DMS 273 (cell line): Measurements from ENCODE around the gene DPPA4.

ENCODE experiments used
- DNase-seq: peaks from one replicate; lab custom pipeline; 2025; ENCODE audit not compliant: unreplicated experiment; lab: John Stamatoyannopoulos, UW

Gene DPPA4

GRCh38 chr3:109339197-109339596, 1.9 kb upstream of the DPPA4 start:
- DNase-seq: no peak

GRCh38 chr3:109338322-109338721, 976 bp upstream of the DPPA4 start:
- no peak for DNase-seq

GRCh38 chr3:109336291-109336861, 970 bp downstream of the DPPA4 start:
- no peak for DNase-seq

- no peak for DNase-seq
Observed at GRCh38 chr3:109334572-109334971, 2.8 kb downstream of the DPPA4 start.

- no peak for DNase-seq
Observed at GRCh38 chr3:109331692-109332091, 5.7 kb downstream of the DPPA4 start.

GRCh38 chr3:109330405-109330804, 6.9 kb downstream of the DPPA4 start:
- no peak for DNase-seq

GRCh38 chr3:109328202-109328601, 9.1 kb downstream of the DPPA4 start:
- DNase-seq: no peak

- DNase-seq: no peak
Observed at GRCh38 chr3:109325657-109326056, 11.7 kb downstream of the DPPA4 start.

GRCh38 chr3:109325109-109325508, 12.2 kb downstream of the DPPA4 start:
- no peak for DNase-seq

GRCh38 chr3:109316162-109316730, 21.1 kb downstream of the DPPA4 start, which contains the start of gene DPPA2:
Gene DPPA2 (minus strand): TSS chr3:109316517. CDS start chr3:109314542, 1,975 bp downstream.
- peak; percentile 15 for DNase-seq

GRCh38 chr3:109313061-109313460, 24.3 kb downstream of the DPPA4 start:
- DNase-seq: no peak

- no peak for DNase-seq
Observed at GRCh38 chr3:109297496-109297895, 39.9 kb downstream of the DPPA4 start.

- no peak for DNase-seq
Observed at GRCh38 chr3:109284071-109284470, 53.3 kb downstream of the DPPA4 start.

- no peak for DNase-seq
Observed at GRCh38 chr3:109278546-109278945, 58.8 kb downstream of the DPPA4 start.

- DNase-seq: no peak
Observed at GRCh38 chr3:109278141-109278540, 59.2 kb downstream of the DPPA4 start.
